GM21717 (cell line): Measurements from ENCODE around the gene SLCO6A1.

Experiments
- ATAC-seq: cut with Tn5 transposase; IDR thresholded peaks from one replicate; pipeline ENCODE4 v1.9.1; 2021; ENCODE audit warnings: mild to moderate bottlenecking, moderate library complexity; ENCODE audit not compliant: unreplicated experiment

SLCO6A1 gene

GRCh38 chr5:102453716-102454115 lies 45.1 kb downstream of the SLCO6A1 start:
- ATAC-seq, result peak; percentile 98

GRCh38 chr5:102451082-102451481 lies 47.7 kb downstream of the SLCO6A1 start:
- no peak for ATAC-seq

- ATAC-seq, result no peak
Measured at GRCh38 chr5:102450313-102450990, 48.3 kb downstream of the SLCO6A1 start.

- ATAC-seq, result no peak
Measured at GRCh38 chr5:102433473-102433872, 65.3 kb downstream of the SLCO6A1 start.

GRCh38 chr5:102421647-102422046 lies 77.2 kb downstream of the SLCO6A1 start:
- no peak for ATAC-seq

- no peak for ATAC-seq
Measured at GRCh38 chr5:102418531-102418930, 80.3 kb downstream of the SLCO6A1 start.

GRCh38 chr5:102414448-102414847 lies 84.4 kb downstream of the SLCO6A1 start:
- ATAC-seq, result no peak

GRCh38 chr5:102388235-102388634 lies 110.6 kb downstream of the SLCO6A1 start:
- ATAC-seq, result no peak

GRCh38 chr5:102385365-102385764 lies 113.4 kb downstream of the SLCO6A1 start:
- ATAC-seq, result no peak

GRCh38 chr5:102380174-102380573 lies 118.6 kb downstream of the SLCO6A1 start:
- ATAC-seq, result no peak

- ATAC-seq, result no peak
Measured at GRCh38 chr5:102375876-102376275, 122.9 kb downstream of the SLCO6A1 start.

- no peak for ATAC-seq
Measured at GRCh38 chr5:102375272-102375671, 123.5 kb downstream of the SLCO6A1 start.

- no peak for ATAC-seq
Measured at GRCh38 chr5:102368392-102368791, 130.4 kb downstream of the SLCO6A1 start.

GRCh38 chr5:102341681-102342288 lies 157.0 kb downstream of the SLCO6A1 start:
- no peak for ATAC-seq

- no peak for ATAC-seq
Measured at GRCh38 chr5:102324714-102325113, 174.1 kb downstream of the SLCO6A1 start.
